Retinal pigment epithelial cell (primary cell): Measurements from ENCODE around the gene TMEM205.

Experiments used
- DNase-seq: peaks from one replicate; pipeline ENCODE4 v3.0.0-alpha.2; 2010; ENCODE audit warnings: low read depth
- H3K4me3 ChIP-seq: 2 replicates; pipeline ENCODE4 v1.5.1; 2011; ENCODE audit warnings: mild to moderate bottlenecking, low read length, control low read depth, moderate library complexity
- CTCF ChIP-seq: conservative IDR thresholded peaks from 2 replicates; pipeline ENCODE4 v1.5.1; 2011; ENCODE audit warnings: low read depth, low read length, control low read depth, inconsistent platforms

Gene TMEM205

DNA sequence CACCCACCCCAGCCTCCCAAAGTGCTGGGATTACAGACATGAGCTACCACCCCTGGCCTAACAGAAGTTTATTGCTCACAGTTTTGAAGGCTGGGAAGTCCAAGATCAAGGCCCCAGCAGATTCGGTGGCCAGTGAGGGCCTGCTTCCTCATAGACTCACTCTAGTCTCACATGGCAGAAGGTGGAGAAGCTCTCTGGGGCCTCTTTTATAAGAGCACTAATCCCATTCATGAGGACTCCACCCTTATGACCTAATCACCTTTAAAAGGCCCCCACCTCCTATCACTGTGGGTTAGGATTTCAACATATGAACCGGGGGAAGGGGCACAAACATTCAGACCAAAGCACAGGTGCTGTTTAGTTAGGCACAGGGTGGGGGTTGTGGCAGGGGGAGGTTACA is 21.5 kb upstream of the TMEM205 start:
- no peak for DNase-seq
- H3K4me3 ChIP-seq = no peak overlapping the region
- no peak for TF ChIP-seq CTCF

- H3K4me3 ChIP-seq = no peak overlapping the region
- DNase-seq = no peak
- no peak for TF ChIP-seq CTCF
Observed at GRCh38 chr19:11365557-11366117, 19.6 kb upstream of the TMEM205 start.

DNA sequence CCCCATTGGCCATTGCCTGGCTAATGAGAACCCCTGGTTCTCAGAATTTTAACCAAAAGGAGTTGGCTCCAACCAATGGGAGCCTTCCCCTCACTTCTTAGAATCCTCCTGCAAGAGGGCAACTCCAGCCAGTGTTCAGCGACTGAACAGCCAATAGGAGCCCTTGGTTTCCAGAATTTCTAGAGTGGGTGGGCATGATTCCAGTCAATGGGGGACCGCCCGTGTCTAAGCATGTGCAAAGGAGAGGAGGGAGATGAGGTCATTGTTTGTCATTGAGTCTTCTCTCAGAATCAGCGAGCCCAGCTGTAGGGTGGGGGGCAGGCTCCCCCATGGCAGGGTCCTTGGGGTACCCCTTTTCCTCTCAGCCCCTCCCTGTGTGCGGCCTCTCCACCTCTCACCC is 18.9 kb upstream of the TMEM205 start:
- no peak for DNase-seq
- no peak overlapping the region for H3K4me3 ChIP-seq
- no peak for TF ChIP-seq CTCF

DNA sequence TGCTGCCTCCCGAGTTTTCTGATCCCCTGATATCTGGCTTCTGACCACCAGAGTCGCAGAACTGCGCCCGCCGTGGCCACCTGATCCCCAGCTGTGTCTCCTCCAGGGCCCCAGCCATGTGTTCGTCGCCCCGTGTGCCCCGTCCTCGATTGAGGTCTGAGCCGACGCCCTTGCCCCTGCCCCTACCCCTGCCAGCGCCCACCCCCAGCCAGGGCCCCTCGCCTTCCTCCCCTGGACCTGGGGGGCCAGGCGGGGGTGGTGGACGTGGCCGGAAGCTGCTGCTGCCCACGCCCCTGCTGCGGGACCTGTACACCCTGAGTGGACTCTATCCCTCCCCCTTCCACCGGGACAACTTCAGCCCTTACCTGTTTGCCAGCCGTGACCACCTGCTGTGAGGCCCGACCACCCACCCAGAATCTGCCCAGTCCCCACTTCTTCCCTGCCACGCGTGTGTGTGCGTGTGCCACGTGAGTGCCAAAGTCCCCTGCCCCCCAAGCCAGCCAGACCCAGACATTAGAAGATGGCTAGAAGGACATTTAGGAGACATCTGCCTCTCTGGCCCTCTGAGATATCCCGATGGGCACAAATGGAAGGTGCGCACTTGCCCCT is 18.3 kb upstream of the TMEM205 start:
- DNase-seq = no peak
- TF ChIP-seq CTCF = no peak
- H3K4me3 ChIP-seq = no peak overlapping the region

- no peak for TF ChIP-seq CTCF
- DNase-seq = no peak
- no peak overlapping the region for H3K4me3 ChIP-seq
Observed at GRCh38 chr19:11363881-11364280, 17.8 kb upstream of the TMEM205 start.

DNA sequence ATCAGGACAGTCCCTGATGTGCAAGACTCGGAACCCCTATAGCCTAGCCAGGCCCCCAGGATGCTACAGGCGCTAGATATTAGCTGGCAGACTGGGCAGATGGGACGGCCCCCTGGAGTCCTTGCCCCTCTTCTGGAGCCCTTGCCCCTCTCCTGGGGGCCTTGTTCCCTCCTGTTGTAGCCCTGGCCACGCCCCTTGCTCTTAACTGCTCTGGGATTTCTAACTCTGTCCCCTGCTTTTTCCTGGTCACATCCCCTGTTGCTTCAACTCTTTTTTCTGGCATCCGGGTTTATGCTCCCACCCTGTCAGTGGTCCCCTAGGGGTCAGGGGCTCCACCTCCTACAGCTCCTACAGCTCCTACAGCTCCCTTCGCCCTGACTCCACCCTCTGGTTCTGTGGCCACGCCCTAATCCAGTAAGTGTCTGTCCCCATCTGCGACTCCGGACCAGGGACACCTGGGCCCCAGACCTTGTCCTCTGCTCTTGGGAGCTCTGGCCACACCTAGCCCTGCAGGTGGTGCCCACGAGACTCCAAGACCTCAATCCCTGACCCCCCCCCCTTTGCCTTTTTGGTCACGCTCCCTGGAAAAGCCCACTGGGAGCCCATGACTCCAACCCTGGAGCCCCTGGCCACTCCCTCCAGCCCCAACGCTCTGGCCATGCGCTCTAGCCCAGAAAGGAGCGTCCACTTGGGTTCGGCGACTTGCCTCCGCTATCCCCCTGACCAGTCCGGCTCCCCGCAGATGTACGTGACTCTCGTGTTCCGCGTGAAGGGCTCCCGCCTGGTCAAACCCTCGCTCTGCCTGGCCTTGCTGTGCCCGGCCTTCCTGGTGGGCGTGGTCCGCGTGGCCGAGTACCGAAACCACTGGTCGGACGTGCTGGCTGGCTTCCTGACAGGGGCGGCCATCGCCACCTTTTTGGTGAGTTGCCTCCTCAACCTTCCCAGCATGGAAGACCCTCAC is 16.0 kb upstream of the TMEM205 start:
- TF ChIP-seq CTCF = no peak
- DNase-seq = no peak
- H3K4me3 ChIP-seq = no peak overlapping the region
